ENCODE results near the gene GTSF1L.

DNA sequence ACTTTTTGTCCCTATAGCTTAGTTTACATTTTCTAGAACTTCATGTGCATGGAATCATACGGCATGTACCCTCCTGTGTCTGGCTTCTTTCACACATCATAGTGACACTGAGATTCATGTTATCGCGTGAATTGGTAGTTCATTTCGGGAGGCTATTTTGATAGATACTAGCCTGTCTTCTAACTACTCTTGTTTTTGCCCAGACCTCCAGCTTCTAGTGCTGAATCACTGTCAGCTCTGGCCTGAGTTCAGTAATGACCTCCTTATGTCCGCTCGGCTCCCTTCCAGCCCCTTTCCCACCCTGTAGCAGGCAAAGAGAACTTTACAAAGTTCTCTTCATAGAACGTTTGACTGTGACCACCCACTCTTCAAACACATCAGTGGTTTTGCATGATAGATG, 45.8 kb downstream of the GTSF1L start:
- TF ChIP-seq, protein P1, sequence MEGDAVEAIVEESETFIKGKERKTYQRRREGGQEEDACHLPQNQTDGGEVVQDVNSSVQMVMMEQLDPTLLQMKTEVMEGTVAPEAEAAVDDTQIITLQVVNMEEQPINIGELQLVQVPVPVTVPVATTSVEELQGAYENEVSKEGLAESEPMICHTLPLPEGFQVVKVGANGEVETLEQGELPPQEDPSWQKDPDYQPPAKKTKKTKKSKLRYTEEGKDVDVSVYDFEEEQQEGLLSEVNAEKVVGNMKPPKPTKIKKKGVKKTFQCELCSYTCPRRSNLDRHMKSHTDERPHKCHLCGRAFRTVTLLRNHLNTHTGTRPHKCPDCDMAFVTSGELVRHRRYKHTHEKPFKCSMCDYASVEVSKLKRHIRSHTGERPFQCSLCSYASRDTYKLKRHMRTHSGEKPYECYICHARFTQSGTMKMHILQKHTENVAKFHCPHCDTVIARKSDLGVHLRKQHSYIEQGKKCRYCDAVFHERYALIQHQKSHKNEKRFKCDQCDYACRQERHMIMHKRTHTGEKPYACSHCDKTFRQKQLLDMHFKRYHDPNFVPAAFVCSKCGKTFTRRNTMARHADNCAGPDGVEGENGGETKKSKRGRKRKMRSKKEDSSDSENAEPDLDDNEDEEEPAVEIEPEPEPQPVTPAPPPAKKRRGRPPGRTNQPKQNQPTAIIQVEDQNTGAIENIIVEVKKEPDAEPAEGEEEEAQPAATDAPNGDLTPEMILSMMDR (conservative IDR thresholded peaks at IDR 0.05), result no peak
- TF ChIP-seq EZH2 (IDR thresholded peaks at IDR 0.05; ENCODE audit: low read depth), result no peak
